ENCODE measurements around the gene KRTAP5-10.
"Not testable (repeated sequence)": the region's sequence is repeated elsewhere in the genome, so short reads cannot be mapped to it uniquely, and the experiment has no call there.

KRTAP5-10 gene, protein sequence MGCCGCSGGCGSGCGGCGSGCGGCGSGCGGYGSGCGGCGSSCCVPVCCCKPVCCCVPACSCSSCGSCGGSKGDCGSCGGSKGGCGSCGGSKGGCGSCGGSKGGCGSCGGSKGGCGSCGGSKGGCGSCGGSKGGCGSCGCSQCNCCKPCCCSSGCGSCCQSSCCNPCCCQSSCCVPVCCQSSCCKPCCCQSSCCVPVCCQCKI

GRCh38 chr11:71565263-71565662, at the start of gene KRTAP5-10:
Gene KRTAP5-10, plus strand, starts transcription at chr11:71565563. Its CDS starts 25 bp downstream, at chr11:71565588.
- no peaks in the 10 kb centered on the region for H3K9me3 Mint-ChIP-seq
- H3K4me3 Mint-ChIP-seq: no peak within 1 kb of the TSS
- CTCF ChIA-PET: no interaction called here
- H3K36me3 Mint-ChIP-seq: no peaks in the 10 kb centered on the region
- no peak within 1 kb of the TSS for H3K27ac Mint-ChIP-seq
- no peaks in the 10 kb centered on the region for H3K4me1 Mint-ChIP-seq
- H3K27me3 Mint-ChIP-seq: peaks cover 30% of the 10 kb centered on the region
- no peak for DNase-seq

GRCh38 chr11:71518506-71519471, 46.6 kb upstream of the KRTAP5-10 start:
- CTCF ChIA-PET: no interaction called here

DNA sequence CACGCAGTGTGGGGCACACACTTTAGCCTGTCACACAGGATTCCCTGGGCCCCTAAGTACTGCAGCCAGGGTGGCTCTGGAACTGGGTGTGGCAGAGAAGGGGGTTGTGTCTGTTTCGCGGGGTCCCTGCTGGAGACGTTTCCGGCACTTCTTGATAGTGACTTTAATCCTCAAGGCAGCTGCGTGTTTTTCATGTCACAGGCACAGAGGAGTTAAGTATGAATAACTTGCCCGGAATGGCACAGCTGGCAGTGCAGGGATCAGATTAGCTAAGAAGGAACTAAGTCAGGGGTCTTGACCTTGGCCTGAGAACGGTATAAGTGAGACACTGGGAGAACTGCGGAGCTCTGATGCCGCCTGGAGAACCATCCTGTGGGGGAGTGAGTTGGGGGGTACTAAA, 45.8 kb upstream of the KRTAP5-10 start:
- DNase-seq: no peak
- Mint-ChIP-seq H3K9me3 (peaks cover 13% of the 10 kb centered on the region), H3K36me3 (no peaks in the 10 kb centered on the region), H3K4me3 (no peak overlapping the region), H3K27ac (no peak overlapping the region), H3K4me1 (no peaks in the 10 kb centered on the region), H3K27me3 (no peaks in the 10 kb centered on the region)
- CTCF ChIA-PET: no interaction called here

More at GRCh38 chr11:71518506-71519471, 46.6 kb upstream of the KRTAP5-10 start:
- Mint-ChIP-seq H3K4me1 (no peaks in the 10 kb centered on the region), H3K27ac (no peak overlapping the region), H3K9me3 (peaks cover 13% of the 10 kb centered on the region), H3K4me3 (no peak overlapping the region), H3K27me3 (no peaks in the 10 kb centered on the region), H3K36me3 (no peaks in the 10 kb centered on the region)
- no peak for DNase-seq

DNA sequence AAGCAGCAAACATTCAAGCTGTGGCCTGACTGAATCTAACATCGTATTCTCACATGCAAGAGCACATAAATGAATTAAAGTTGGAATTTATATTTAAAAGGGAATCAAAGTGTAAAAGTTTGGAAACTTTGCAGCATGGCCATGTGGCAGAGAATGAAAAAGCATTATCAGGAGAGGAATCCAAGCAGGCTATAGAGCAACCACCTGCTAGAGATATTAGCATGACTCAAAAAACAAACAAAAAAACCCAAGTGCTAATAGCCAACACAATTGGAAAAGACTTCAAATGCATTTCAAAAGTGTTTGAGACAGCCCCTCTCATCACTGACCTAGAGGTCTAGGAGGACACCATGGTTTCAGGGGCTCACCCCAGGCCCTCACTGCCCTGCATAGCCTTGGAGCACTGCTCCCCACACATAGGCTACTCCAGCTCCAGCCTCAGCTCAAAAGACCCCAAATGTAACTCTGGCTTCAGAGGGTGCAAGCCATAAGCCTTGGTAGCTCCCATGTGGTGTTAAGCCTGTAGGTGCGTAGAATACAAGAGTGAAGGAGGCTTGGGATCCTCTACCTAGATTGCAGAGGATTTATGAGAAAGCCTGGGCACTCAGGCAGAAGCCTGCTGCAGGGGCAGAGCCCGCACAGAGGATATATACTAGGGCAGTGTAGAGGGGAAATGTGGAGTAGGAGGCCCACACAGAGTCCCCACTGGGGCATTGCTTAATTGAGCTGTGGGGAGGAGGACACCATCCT, 40.0 kb upstream of the KRTAP5-10 start:
- H3K27me3 Mint-ChIP-seq: peaks cover 3% of the 10 kb centered on the region
- no peaks in the 10 kb centered on the region for H3K36me3 Mint-ChIP-seq
- no peak overlapping the region for H3K27ac Mint-ChIP-seq
- H3K9me3 Mint-ChIP-seq: peaks cover 9% of the 10 kb centered on the region
- H3K4me1 Mint-ChIP-seq: no peaks in the 10 kb centered on the region
- DNase-seq: no peak
- CTCF ChIA-PET: no interaction called here
- H3K4me3 Mint-ChIP-seq: no peak overlapping the region

DNA sequence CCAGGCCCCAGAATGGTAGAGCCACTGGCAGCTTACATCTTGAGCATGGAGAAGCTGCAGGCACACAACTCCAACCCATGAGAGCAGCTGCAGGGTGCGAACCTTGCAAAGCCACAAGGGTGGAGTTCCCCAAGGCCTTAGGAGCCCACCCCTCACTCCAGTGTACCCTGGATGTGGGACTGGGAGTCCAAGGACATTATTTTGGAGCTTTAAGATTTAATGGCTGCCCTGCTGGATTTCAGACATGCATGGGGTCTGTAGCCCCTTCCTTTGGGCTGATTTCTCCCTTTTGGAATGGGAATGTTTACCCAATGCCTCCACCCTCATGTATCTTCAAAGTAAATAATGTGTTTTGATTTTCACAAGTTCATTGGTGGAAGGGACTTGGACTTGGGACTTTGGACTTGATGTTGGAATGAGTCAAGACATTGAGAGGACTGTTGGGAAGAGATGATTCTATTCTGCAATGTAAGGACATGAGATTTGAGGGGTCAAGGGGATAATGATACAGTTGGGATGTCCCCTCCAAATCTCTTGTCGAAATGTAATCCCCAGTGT, 39.3 kb upstream of the KRTAP5-10 start:
- Mint-ChIP-seq H3K36me3 (no peaks in the 10 kb centered on the region), H3K4me1 (no peaks in the 10 kb centered on the region), H3K4me3 (no peak overlapping the region), H3K27ac (no peak overlapping the region), H3K27me3 (peaks cover 3% of the 10 kb centered on the region), H3K9me3 (peaks cover 9% of the 10 kb centered on the region)
- DNase-seq: no peak
- CTCF ChIA-PET: no interaction called here

DNA sequence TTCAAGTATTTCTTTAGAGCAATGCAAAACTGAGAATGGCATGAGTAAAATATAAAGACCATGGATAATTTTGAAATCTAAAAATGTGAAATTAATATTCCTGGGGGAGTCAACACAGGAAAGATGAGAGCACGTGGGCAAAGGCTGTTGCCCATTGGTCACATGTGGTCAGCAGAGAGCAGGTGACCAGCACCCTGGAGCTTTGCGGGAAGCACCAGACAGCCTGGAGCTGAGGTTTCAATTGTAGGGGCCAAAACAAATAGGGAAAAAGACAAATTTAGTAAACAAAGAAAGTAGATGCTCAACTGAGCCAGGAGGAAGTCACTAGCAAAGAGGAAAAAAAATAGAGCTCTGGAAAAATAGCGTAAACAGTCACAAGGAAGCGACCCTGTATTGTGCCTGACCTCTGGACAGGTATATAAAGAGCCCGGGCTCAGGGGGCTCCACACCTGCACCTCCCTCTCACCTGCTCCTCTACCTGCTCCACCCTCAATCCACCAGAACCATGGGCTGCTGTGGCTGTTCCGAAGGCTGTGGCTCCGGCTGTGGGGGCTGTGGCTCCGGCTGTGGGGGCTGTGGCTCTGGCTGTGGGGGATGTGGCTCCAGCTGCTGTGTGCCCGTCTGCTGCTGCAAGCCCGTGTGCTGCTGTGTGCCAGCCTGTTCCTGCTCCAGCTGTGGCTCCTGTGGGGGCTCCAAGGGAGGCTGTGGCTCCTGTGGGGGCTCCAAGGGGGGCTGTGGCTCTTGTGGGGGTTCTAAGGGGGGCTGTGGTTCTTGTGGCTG, 38.4 kb upstream of the KRTAP5-10 start, which contains the start of gene KRTAP5-7:
Gene KRTAP5-7, plus strand, starts transcription at position 472 of the 780 bp plus-strand sequence. Its CDS starts 34 bp downstream, at position 506.
- DNase-seq, H3K27ac Mint-ChIP-seq, H3K9me3 Mint-ChIP-seq, H3K4me1 Mint-ChIP-seq, H3K36me3 Mint-ChIP-seq, CTCF ChIA-PET, H3K4me3 Mint-ChIP-seq, H3K27me3 Mint-ChIP-seq: not testable (repeated sequence)

DNA sequence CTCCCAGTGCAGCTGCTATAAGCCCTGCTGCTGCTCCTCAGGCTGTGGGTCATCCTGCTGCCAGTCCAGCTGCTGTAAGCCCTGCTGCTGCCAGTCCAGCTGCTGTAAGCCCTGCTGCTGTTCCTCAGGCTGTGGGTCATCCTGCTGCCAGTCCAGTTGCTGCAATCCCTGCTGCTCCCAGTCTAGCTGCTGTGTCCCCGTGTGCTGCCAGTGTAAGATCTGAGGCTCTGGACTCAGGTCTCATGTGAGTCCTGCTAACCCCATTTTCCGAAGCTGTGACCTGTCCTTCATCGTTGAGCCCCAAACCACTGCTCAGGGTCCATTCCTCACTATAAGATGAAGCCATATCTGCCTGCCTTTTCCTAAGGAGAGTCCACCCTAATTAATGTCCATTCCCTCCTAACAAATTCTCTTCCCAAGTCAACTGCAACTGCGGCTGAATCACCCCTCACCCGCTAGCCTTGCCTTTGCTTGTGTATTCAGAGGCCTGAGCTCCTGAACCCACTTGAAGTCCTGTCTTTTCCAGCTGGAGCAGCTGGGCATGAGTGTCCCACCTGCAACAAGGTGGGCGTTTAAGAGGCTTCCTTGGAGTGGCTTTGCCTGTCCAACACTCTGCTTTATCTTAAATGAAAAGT, 37.7 kb upstream of the KRTAP5-10 start:
- Mint-ChIP-seq H3K4me3 (no peak overlapping the region), H3K27me3 (peaks cover 7% of the 10 kb centered on the region), H3K9me3 (no peaks in the 10 kb centered on the region), H3K36me3 (no peaks in the 10 kb centered on the region), H3K27ac (no peak overlapping the region), H3K4me1 (no peaks in the 10 kb centered on the region)
- DNase-seq: no peak
- CTCF ChIA-PET: no interaction called here

GRCh38 chr11:71530602-71531001, 34.8 kb upstream of the KRTAP5-10 start:
- Mint-ChIP-seq H3K9me3 (no peaks in the 10 kb centered on the region), H3K4me1 (no peaks in the 10 kb centered on the region), H3K4me3 (no peak overlapping the region), H3K27me3 (peaks cover 7% of the 10 kb centered on the region), H3K36me3 (no peaks in the 10 kb centered on the region), H3K27ac (no peak overlapping the region)
- CTCF ChIA-PET: no interaction called here
- no peak for DNase-seq

- Mint-ChIP-seq H3K4me1 (no peaks in the 10 kb centered on the region), H3K4me3 (no peak overlapping the region), H3K27ac (no peak overlapping the region), H3K9me3 (no peaks in the 10 kb centered on the region), H3K27me3 (peaks cover 4% of the 10 kb centered on the region), H3K36me3 (no peaks in the 10 kb centered on the region)
- DNase-seq: no peak
- CTCF ChIA-PET: no interaction called here
Observed at GRCh38 chr11:71532036-71532610, 33.2 kb upstream of the KRTAP5-10 start.

- CTCF ChIA-PET, H3K4me1 Mint-ChIP-seq, DNase-seq, H3K27me3 Mint-ChIP-seq, H3K27ac Mint-ChIP-seq, H3K9me3 Mint-ChIP-seq, H3K4me3 Mint-ChIP-seq, H3K36me3 Mint-ChIP-seq: not testable (repeated sequence)
Observed at GRCh38 chr11:71534711-71535608, 30.4 kb upstream of the KRTAP5-10 start.

DNA sequence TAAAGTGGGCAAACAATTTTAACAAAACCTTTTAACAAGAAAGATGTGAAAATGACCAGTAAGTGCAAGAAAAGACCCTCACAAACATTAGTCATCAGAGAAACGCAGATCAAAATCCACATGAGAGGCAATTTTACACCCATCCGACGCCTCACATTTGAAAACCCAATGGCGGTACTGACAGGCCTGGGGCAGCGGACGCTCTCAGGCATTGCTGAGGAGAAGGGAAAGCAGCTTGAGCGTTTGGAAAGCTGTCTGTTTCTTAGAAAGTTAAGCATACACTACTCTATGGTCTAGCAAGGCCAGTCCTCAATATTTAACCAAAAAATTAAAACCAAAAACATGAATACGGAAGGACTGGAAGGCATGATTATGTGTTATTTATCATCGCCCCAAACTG, 29.5 kb upstream of the KRTAP5-10 start:
- no peak for DNase-seq
- CTCF ChIA-PET: no interaction called here
- no peaks in the 10 kb centered on the region for H3K36me3 Mint-ChIP-seq
- H3K9me3 Mint-ChIP-seq: peaks cover 3% of the 10 kb centered on the region
- H3K27me3 Mint-ChIP-seq: peaks cover 4% of the 10 kb centered on the region
- no peaks in the 10 kb centered on the region for H3K4me1 Mint-ChIP-seq
- H3K27ac Mint-ChIP-seq: no peak overlapping the region
- no peak overlapping the region for H3K4me3 Mint-ChIP-seq

DNA sequence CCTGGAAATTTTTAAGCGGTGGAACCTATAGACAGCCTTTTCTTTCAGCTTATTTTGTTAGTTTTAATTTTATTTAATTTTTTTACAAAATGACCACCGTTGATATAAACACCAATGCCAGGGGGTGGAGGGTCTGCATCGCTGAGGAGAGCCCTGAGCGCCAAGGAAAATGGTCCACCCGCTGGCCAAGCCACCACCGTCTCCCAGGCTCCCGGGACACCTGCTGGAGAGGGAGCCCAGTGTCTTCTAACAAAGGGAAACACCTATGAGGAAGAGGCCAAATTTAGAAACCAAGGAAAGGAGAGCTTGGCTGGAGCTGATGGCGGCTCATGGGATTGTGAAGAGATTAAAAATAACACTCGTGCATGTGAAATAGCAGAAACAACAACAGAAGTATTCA, 27.8 kb upstream of the KRTAP5-10 start:
- no peaks in the 10 kb centered on the region for H3K4me1 Mint-ChIP-seq

More for the DNA sequence above, 27.8 kb upstream of the KRTAP5-10 start:
- H3K4me3 Mint-ChIP-seq: no peak overlapping the region
- no peaks in the 10 kb centered on the region for H3K36me3 Mint-ChIP-seq
- no peaks in the 10 kb centered on the region for H3K27me3 Mint-ChIP-seq
- DNase-seq: no peak
- H3K9me3 Mint-ChIP-seq: peaks cover 5% of the 10 kb centered on the region
- H3K27ac Mint-ChIP-seq: no peak overlapping the region
- CTCF ChIA-PET: interaction anchor here (0.6 kb wide), 1 partner anchor 359 kb away, joined by 3 read pairs; no protein-coding TSS in a partner anchor
